ENCODE results near the gene EXOC1. TPM values are rescaled to one million over a fixed set of nuclear protein-coding genes. Genes with fewer than 3 reads are reported as not detected.
A peak's percentile ranks its signal among the peaks of the same experiment; 100 is the strongest.
"Not testable (repeated sequence)": the region's sequence is repeated elsewhere in the genome, so short reads cannot be mapped to it uniquely, and the experiment has no call there.

Gene EXOC1
- total RNA-seq, 1 donor from 2014 or later, result 52.0 TPM

DNA sequence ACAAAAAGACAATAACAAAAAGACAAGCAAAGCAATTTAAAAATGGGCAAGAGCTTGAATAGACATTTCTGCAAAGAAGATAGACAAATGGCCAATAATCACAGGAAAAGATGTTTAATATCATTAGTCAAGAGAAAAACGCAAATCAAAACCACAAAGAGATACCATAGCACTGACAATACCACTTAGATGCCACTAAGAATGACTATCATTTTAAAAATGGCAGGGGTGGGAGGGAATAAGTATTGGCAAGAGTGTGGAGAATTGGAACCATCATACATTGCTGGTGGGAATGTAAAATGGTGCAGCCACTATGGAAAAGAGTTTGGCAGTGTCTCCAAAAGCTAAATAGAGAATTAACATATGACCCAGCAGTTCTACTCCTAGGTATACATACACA, 15.1 kb upstream of the EXOC1 start:
- peaks cover 4% of the 10 kb centered on the region for H3K4me1 ChIP-seq
- H3K79me2 ChIP-seq (ENCODE audit: low read depth), result no peaks in the 10 kb centered on the region
- no peak for DNase-seq (ENCODE audit: low spot score)
- TF ChIP-seq EZH2 (IDR thresholded peaks at IDR 0.05), result no peak
- no peak for TF ChIP-seq EZH2phosphoT487 (IDR thresholded peaks at IDR 0.05)
- TF ChIP-seq, protein P1, sequence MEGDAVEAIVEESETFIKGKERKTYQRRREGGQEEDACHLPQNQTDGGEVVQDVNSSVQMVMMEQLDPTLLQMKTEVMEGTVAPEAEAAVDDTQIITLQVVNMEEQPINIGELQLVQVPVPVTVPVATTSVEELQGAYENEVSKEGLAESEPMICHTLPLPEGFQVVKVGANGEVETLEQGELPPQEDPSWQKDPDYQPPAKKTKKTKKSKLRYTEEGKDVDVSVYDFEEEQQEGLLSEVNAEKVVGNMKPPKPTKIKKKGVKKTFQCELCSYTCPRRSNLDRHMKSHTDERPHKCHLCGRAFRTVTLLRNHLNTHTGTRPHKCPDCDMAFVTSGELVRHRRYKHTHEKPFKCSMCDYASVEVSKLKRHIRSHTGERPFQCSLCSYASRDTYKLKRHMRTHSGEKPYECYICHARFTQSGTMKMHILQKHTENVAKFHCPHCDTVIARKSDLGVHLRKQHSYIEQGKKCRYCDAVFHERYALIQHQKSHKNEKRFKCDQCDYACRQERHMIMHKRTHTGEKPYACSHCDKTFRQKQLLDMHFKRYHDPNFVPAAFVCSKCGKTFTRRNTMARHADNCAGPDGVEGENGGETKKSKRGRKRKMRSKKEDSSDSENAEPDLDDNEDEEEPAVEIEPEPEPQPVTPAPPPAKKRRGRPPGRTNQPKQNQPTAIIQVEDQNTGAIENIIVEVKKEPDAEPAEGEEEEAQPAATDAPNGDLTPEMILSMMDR (IDR thresholded peaks at IDR 0.05), result no peak
- H3K4me1 Mint-ChIP-seq, result peaks cover 10% of the 10 kb centered on the region
- no peak overlapping the region for H3K27ac Mint-ChIP-seq
- no peaks in the 10 kb centered on the region for H3K27me3 Mint-ChIP-seq (ENCODE audit: insufficient read depth, low read depth)
- no peaks in the 10 kb centered on the region for H4K20me1 ChIP-seq (ENCODE audit: low read depth)
- H3K4me2 ChIP-seq, result no peak overlapping the region
- H3K27ac ChIP-seq, result no peak overlapping the region
- no peak overlapping the region for H2AFZ ChIP-seq (replicated peaks)
- no peak overlapping the region for H3K4me3 Mint-ChIP-seq
- no peaks in the 10 kb centered on the region for H3K9me3 ChIP-seq (ENCODE audit: low read depth)
- peaks cover 5% of the 10 kb centered on the region for H3F3A ChIP-seq (ENCODE audit: low read depth)
- no peak overlapping the region for H3K9ac ChIP-seq
- peaks cover 5% of the 10 kb centered on the region for H3K9me3 Mint-ChIP-seq
- no peaks in the 10 kb centered on the region for H3K36me3 ChIP-seq
- no peaks in the 10 kb centered on the region for H3K27me3 ChIP-seq
- H3K4me3 ChIP-seq, result no peak overlapping the region
- no peaks in the 10 kb centered on the region for H3K36me3 Mint-ChIP-seq

DNA sequence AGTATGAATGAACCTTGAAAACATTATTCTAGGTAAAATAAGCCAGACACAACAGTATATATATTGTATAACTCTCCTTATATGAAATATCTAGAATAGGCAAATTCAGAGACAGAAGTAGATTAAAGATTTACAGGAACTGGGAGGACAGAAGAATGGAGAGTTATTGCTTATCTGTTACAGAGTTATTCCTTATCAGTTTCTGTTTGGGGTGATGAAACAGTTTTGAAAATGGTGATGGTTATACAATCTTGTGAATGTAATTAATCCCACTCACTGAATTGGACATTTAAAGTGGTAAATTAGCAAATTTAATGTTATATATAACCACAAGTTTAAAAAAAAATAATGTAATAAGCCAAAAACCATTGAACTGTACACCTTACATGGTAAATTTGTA, 14.5 kb upstream of the EXOC1 start:
- DNase-seq (ENCODE audit: low spot score), result no peak
- H3K27ac Mint-ChIP-seq, result no peak overlapping the region
- TF ChIP-seq EZH2phosphoT487 (IDR thresholded peaks at IDR 0.05) (no peak), EZH2 (IDR thresholded peaks at IDR 0.05) (no peak)
- TF ChIP-seq, protein P1 (IDR thresholded peaks at IDR 0.05), result no peak
- Histone ChIP-seq H3K4me3 (no peak overlapping the region), H3K4me1 (peaks cover 4% of the 10 kb centered on the region), H3K27me3 (no peaks in the 10 kb centered on the region), H3F3A (ENCODE audit: low read depth) (peaks cover 5% of the 10 kb centered on the region), H3K9me3 (ENCODE audit: low read depth) (no peaks in the 10 kb centered on the region), H3K9ac (no peak overlapping the region), H3K4me2 (no peak overlapping the region), H3K36me3 (no peaks in the 10 kb centered on the region), H3K79me2 (ENCODE audit: low read depth) (no peaks in the 10 kb centered on the region), H2AFZ (replicated peaks) (no peak overlapping the region), H3K27ac (no peak overlapping the region), H4K20me1 (ENCODE audit: low read depth) (no peaks in the 10 kb centered on the region)
- peaks cover 10% of the 10 kb centered on the region for H3K4me1 Mint-ChIP-seq
- H3K27me3 Mint-ChIP-seq (ENCODE audit: insufficient read depth, low read depth), result no peaks in the 10 kb centered on the region
- no peaks in the 10 kb centered on the region for H3K36me3 Mint-ChIP-seq
- no peak overlapping the region for H3K4me3 Mint-ChIP-seq
- H3K9me3 Mint-ChIP-seq, result peaks cover 5% of the 10 kb centered on the region

DNA sequence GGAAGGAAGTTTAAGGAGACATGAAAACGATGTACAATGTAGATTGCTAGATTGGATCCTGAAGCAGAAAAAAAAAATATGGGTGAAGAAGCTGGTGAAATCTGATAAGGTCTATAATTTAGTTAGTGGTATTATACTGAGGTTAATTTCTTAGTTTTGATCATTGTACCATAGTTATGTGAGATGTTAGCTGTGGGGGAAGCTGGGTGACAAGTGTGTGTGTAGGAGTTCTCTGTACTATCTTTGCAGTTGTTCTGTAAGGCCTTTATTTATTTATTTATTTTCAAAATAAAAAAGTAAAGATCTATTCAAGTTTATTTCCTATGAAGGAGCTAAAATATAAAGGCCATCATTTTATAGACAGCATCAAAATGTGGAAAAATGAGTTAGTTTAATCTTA, 12.5 kb upstream of the EXOC1 start:
- H3K36me3 ChIP-seq, result no peaks in the 10 kb centered on the region
- H3K79me2 ChIP-seq (ENCODE audit: low read depth), result no peaks in the 10 kb centered on the region
- no peaks in the 10 kb centered on the region for H3K9me3 ChIP-seq (ENCODE audit: low read depth)
- Mint-ChIP-seq H3K9me3 (peaks cover 5% of the 10 kb centered on the region), H3K27ac (no peak overlapping the region), H3K4me3 (no peak overlapping the region), H3K27me3 (ENCODE audit: insufficient read depth, low read depth) (no peaks in the 10 kb centered on the region), H3K4me1 (peaks cover 10% of the 10 kb centered on the region), H3K36me3 (no peaks in the 10 kb centered on the region)
- no peaks in the 10 kb centered on the region for H4K20me1 ChIP-seq (ENCODE audit: low read depth)
- no peak overlapping the region for H2AFZ ChIP-seq (replicated peaks)
- TF ChIP-seq EZH2phosphoT487 (IDR thresholded peaks at IDR 0.05) (no peak), EZH2 (IDR thresholded peaks at IDR 0.05) (no peak)
- TF ChIP-seq, protein P1 (IDR thresholded peaks at IDR 0.05), result no peak
- H3K27me3 ChIP-seq, result no peaks in the 10 kb centered on the region
- H3K4me1 ChIP-seq, result peaks cover 4% of the 10 kb centered on the region
- peaks cover 5% of the 10 kb centered on the region for H3F3A ChIP-seq (ENCODE audit: low read depth)
- no peak for DNase-seq (ENCODE audit: low spot score)
- no peak overlapping the region for H3K9ac ChIP-seq
- H3K4me3 ChIP-seq, result no peak overlapping the region
- H3K27ac ChIP-seq, result no peak overlapping the region
- H3K4me2 ChIP-seq, result no peak overlapping the region

DNA sequence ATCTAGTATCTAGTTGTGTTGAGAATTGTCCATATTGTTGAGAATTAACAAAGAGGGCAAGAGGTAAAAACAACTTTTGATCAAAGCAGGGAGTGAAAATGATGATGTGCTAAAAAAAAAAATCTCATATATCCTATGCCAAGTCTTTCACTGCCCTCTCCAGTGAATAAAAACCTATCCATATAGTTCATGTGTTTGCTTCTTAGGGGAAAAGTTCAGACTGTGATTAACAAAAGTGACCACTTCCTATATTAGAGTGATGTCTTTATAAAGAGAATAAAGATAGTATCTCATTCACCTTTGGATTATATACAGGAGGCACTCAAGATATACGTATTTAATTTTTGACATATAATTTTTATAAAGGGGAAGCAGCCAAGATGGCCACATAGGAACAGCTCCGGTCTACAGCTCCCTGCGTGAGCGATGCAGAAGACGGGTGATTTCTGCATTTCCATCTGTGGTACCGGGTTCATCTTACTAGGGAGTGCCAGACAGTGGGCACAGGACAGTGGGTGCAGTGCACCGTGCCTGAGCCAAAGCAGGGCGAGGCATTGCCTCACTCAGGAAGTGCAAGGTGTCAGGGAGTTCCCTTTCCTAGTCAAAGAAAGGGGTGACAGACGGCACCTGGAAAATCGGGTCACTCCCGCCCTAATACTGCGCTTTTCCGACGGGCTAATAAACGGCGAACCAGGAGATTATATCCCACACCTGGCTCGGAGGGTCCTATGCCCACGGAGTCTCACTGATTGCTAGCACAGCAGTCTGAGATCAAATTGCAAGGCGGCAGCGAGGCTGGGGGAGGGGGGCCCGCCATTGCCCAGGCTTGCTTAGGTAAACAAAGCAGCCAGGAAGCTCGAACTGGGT, 11.8 kb upstream of the EXOC1 start:
- not testable (repeated sequence) for H4K20me1 ChIP-seq (ENCODE audit: low read depth); H3K27ac ChIP-seq; DNase-seq (ENCODE audit: low spot score); H3K27ac Mint-ChIP-seq; H3K9ac ChIP-seq; H3K27me3 Mint-ChIP-seq (ENCODE audit: insufficient read depth, low read depth); H3K36me3 Mint-ChIP-seq; H3K4me1 ChIP-seq; H3K9me3 ChIP-seq (ENCODE audit: low read depth); H3K4me1 Mint-ChIP-seq; H3K36me3 ChIP-seq; H3F3A ChIP-seq (ENCODE audit: low read depth); H3K79me2 ChIP-seq (ENCODE audit: low read depth); H3K27me3 ChIP-seq; H3K9me3 Mint-ChIP-seq
- H3K4me3 Mint-ChIP-seq, result peak overlapping the region; percentile 53
- H2AFZ ChIP-seq (replicated peaks), result peak overlapping the region; percentile 82
- peak overlapping the region; percentile 66 for H3K4me2 ChIP-seq
- H3K4me3 ChIP-seq, result peak overlapping the region; percentile 42

DNA sequence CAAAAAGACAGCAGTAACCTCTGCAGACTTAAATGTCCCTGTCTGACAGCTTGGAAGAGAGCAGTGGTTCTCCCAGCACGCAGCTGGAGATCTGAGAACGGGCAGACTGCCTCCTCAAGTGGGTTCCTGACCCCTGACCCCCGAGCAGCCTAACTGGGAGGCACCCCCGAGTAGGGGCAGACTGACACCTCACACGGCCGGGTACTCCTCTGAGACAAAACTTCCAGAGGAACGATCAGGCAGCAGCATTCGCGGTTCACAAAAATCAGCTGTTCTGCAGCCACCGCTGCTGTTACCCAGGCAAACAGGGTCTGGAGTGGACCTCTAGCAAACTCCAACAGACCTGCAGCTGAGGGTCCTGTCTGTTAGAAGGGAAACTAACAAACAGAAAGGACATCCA, 11.1 kb upstream of the EXOC1 start:
- peak overlapping the region; percentile 38 for H3K4me3 Mint-ChIP-seq
- peak overlapping the region; percentile 37 for H3K4me3 ChIP-seq
- H3K36me3 Mint-ChIP-seq, result not testable (repeated sequence)

More for the DNA sequence above, 11.1 kb upstream of the EXOC1 start:
- H3K9ac ChIP-seq; H3K27me3 ChIP-seq; H3K4me1 Mint-ChIP-seq; H3K9me3 Mint-ChIP-seq; H3F3A ChIP-seq (ENCODE audit: low read depth); H3K79me2 ChIP-seq (ENCODE audit: low read depth); H4K20me1 ChIP-seq (ENCODE audit: low read depth); H3K27ac ChIP-seq; H3K36me3 ChIP-seq; H3K27me3 Mint-ChIP-seq (ENCODE audit: insufficient read depth, low read depth); H3K9me3 ChIP-seq (ENCODE audit: low read depth); H3K4me1 ChIP-seq; DNase-seq (ENCODE audit: low spot score); H3K27ac Mint-ChIP-seq: not testable (repeated sequence)
- Histone ChIP-seq H3K4me2 (peak overlapping the region; percentile 71), H2AFZ (replicated peaks) (peak overlapping the region; percentile 68)

All from neural progenitor cell (in vitro differentiated cells).